Measurements from ENCODE around the gene OR51B2. TPM values are rescaled to one million over a fixed set of nuclear protein-coding genes. Genes with fewer than 3 reads are reported as not detected.

OR51B2 gene
- total RNA-seq, 1 experiment from 2014 or later: not detected

GRCh38 chr11:5290106-5290505, 34.0 kb downstream of the OR51B2 start:
- Histone ChIP-seq H3K36me3 (ENCODE audit: control insufficient read depth, insufficient read depth, low read length) (no peaks in the 10 kb centered on the region), H3K27me3 (ENCODE audit: control insufficient read depth, insufficient read depth, low read length) (no peaks in the 10 kb centered on the region), H3K4me1 (ENCODE audit: control insufficient read depth, insufficient read depth, low read length) (no peaks in the 10 kb centered on the region), H3K9me3 (ENCODE audit: control insufficient read depth, insufficient read depth, low read depth, low read length) (no peaks in the 10 kb centered on the region), H3K27ac (ENCODE audit: low read length) (no peak overlapping the region), H3K4me3 (ENCODE audit: low read depth in 2 of 2, low read length in 2 of 2) (no peak overlapping the region)
- intact Hi-C loops (cut with micrococcal nuclease; ENCODE audit: unreplicated experiment): loop anchor here (2.0 kb wide), 2 partner anchors 85 to 165 kb away; no protein-coding TSS in a partner anchor
- DNase-seq (ENCODE audit: low read depth, low spot score) (no peak), ATAC-seq (no peak)
- TF ChIP-seq CTCF (IDR thresholded peaks at IDR 0.05) (no peak), POLR2AphosphoS5 (IDR thresholded peaks at IDR 0.05; ENCODE audit: low read depth, low read length) (no peak), TCF7L2 (IDR thresholded peaks at IDR 0.05; ENCODE audit: low read depth, low read length) (no peak)
- POLR2A ChIA-PET: no interaction called here
- CTCF ChIA-PET: no interaction called here
- in situ Hi-C loops (cut with HindIII; ENCODE audit: low pct_unique_long_range_greater_than_20kb, low sequenced_read_pairs): no loop called here
- BruUV-seq (replicated peaks): no TSS peak

- POLR2A ChIA-PET: no interaction called here
- Histone ChIP-seq H3K27me3 (ENCODE audit: control insufficient read depth, insufficient read depth, low read length) (no peaks in the 10 kb centered on the region), H3K4me3 (ENCODE audit: low read depth in 2 of 2, low read length in 2 of 2) (no peak overlapping the region), H3K27ac (ENCODE audit: low read length) (no peak overlapping the region), H3K36me3 (ENCODE audit: control insufficient read depth, insufficient read depth, low read length) (no peaks in the 10 kb centered on the region), H3K4me1 (ENCODE audit: control insufficient read depth, insufficient read depth, low read length) (no peaks in the 10 kb centered on the region), H3K9me3 (ENCODE audit: control insufficient read depth, insufficient read depth, low read depth, low read length) (no peaks in the 10 kb centered on the region)
- CTCF ChIA-PET: no interaction called here
- TF ChIP-seq CTCF (IDR thresholded peaks at IDR 0.05) (no peak), POLR2AphosphoS5 (IDR thresholded peaks at IDR 0.05; ENCODE audit: low read depth, low read length) (no peak), TCF7L2 (IDR thresholded peaks at IDR 0.05; ENCODE audit: low read depth, low read length) (no peak)
- BruUV-seq (replicated peaks): no TSS peak
- in situ Hi-C loops (cut with HindIII; ENCODE audit: low pct_unique_long_range_greater_than_20kb, low sequenced_read_pairs) (no loop called here), intact Hi-C loops (cut with micrococcal nuclease; ENCODE audit: unreplicated experiment) (loop anchor here (2.0 to 10.0 kb wide), 3 partner anchors 85 to 1105 kb away; no protein-coding TSS in a partner anchor)
- ATAC-seq (no peak), DNase-seq (ENCODE audit: low read depth, low spot score) (no peak)
Observed at GRCh38 chr11:5289696-5290095, 34.4 kb downstream of the OR51B2 start.

- ChIA-PET POLR2A (no interaction called here), CTCF (no interaction called here)
- ATAC-seq (no peak), DNase-seq (ENCODE audit: low read depth, low spot score) (no peak)
- no peaks in the 10 kb centered on the region for H3K36me3 ChIP-seq (ENCODE audit: control insufficient read depth, insufficient read depth, low read length)
- BruUV-seq (replicated peaks): no TSS peak
- H3K9me3 ChIP-seq (ENCODE audit: control insufficient read depth, insufficient read depth, low read depth, low read length): no peaks in the 10 kb centered on the region
- no peaks in the 10 kb centered on the region for H3K4me1 ChIP-seq (ENCODE audit: control insufficient read depth, insufficient read depth, low read length)
- intact Hi-C loops (cut with micrococcal nuclease; ENCODE audit: unreplicated experiment): loop anchor here (10.0 kb wide), 1 partner anchor 1104 kb away; no protein-coding TSS in a partner anchor
- no peak overlapping the region for H3K4me3 ChIP-seq (ENCODE audit: low read depth in 2 of 2, low read length in 2 of 2)
- no peak overlapping the region for H3K27ac ChIP-seq (ENCODE audit: low read length)
- TF ChIP-seq SIN3A (IDR thresholded peaks at IDR 0.05; ENCODE audit: borderline replicate concordance, insufficient read depth, low read depth, low read length) (no peak), POLR2AphosphoS5 (IDR thresholded peaks at IDR 0.05; ENCODE audit: low read depth, low read length) (no peak), TCF7L2 (IDR thresholded peaks at IDR 0.05; ENCODE audit: low read depth, low read length) (no peak), CTCF (IDR thresholded peaks at IDR 0.05) (no peak)
- in situ Hi-C loops (cut with HindIII; ENCODE audit: low pct_unique_long_range_greater_than_20kb, low sequenced_read_pairs): no loop called here
- no peaks in the 10 kb centered on the region for H3K27me3 ChIP-seq (ENCODE audit: control insufficient read depth, insufficient read depth, low read length)
Observed at GRCh38 chr11:5288906-5289550, 35.1 kb downstream of the OR51B2 start.

All from Panc1 (cell line).